Measurements from ENCODE around the gene KIN.

- TF ChIP-seq ARNT (IDR thresholded peaks at IDR 0.05) (no peak), SUZ12 (IDR thresholded peaks at IDR 0.05) (no peak), FOXK2 (IDR thresholded peaks at IDR 0.05) (no peak), ZNF384 (IDR thresholded peaks at IDR 0.05) (no peak), SP1 (IDR thresholded peaks at IDR 0.05) (no peak), CTBP1 (IDR thresholded peaks at IDR 0.05; ENCODE audit: borderline replicate concordance) (no peak), NFRKB (IDR thresholded peaks at IDR 0.05) (no peak)
These were observed 13.7 kb downstream of the KIN start for GRCh38 chr10:7773845-7774801.
